ENCODE measurements around the gene HDDC2.

DNA sequence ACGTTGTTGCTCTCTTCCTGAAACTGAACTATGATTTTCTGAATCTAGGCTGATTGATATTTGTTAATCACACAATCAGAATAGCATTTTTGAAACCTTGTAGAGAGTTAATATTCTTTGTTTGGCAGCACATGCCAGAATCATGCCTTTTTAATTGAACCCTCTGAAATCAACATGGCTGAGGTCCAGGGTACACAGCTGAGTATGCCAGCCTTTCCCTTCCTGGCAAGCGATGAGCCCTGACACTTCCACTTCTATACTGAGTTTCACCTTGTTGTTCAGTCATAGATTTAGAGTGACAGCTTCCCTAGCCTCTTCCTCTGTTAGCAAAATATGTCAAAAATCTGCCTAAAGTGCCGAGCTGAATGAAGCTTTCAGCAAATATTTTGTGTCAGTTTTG, 6.8 kb downstream of the HDDC2 start:
- TF ChIP-seq, protein P1, sequence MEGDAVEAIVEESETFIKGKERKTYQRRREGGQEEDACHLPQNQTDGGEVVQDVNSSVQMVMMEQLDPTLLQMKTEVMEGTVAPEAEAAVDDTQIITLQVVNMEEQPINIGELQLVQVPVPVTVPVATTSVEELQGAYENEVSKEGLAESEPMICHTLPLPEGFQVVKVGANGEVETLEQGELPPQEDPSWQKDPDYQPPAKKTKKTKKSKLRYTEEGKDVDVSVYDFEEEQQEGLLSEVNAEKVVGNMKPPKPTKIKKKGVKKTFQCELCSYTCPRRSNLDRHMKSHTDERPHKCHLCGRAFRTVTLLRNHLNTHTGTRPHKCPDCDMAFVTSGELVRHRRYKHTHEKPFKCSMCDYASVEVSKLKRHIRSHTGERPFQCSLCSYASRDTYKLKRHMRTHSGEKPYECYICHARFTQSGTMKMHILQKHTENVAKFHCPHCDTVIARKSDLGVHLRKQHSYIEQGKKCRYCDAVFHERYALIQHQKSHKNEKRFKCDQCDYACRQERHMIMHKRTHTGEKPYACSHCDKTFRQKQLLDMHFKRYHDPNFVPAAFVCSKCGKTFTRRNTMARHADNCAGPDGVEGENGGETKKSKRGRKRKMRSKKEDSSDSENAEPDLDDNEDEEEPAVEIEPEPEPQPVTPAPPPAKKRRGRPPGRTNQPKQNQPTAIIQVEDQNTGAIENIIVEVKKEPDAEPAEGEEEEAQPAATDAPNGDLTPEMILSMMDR (conservative IDR thresholded peaks at IDR 0.05) = no peak
- no peak for TF ChIP-seq EZH2 (IDR thresholded peaks at IDR 0.05; ENCODE audit: low read depth)

Data from PC-9 (cell line).